GM21786 (cell line): Measurements from ENCODE around the gene HDHD2.

Source experiments
- ATAC-seq: cut with Tn5 transposase; IDR thresholded peaks from one replicate; pipeline ENCODE4 v1.9.1; 2021; ENCODE audit not compliant: unreplicated experiment

HDHD2 gene

GRCh38 chr18:47149457-47150028, 757 bp downstream of the HDHD2 start:
- no peak for ATAC-seq

DNA sequence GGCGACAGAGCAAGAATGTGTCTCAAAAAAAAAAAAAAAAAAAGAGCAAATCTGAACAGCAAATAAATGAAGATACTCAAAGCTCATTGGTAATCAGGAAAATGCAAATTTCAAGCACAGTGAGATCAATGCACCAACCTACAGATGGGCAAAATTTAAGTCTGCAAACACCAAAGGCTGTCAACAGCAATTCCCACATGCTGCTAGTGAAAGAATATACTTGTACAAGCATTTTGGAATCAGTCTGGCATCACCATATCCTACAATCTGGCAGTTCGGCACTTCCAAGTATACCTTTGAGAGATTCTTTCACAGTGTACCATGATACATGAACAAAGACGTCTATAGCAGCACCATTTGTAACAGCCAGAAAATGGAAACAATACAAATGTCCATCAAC, 4.1 kb downstream of the HDHD2 start:
- no peak for ATAC-seq

DNA sequence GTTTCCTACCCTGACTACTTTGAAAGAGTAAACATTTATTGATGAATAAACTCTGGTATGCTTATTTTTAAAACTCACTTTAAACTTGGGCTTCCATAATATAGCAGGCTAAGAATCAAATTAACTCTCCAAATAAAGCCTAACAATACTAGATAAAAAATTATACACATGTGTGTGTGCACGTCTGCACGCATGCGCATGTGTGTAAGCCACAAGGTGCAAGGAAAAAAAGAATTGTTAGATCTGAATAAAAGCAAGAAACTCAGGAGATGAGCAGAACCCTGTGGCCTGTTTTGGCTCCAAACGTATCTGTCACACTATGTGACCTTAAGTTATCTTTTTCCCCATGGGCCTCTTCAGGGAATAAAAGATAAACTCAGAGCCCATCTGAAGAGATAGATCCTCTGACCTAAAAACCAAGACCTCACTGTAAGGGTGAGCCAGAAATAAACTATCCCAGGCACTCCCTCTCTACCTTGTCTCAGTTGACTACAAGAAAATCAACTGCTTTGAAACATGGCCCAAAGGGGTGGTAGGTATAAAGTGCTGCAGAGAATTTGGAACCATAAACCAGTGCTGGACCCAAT, 6.3 kb downstream of the HDHD2 start:
- ATAC-seq, result no peak

DNA sequence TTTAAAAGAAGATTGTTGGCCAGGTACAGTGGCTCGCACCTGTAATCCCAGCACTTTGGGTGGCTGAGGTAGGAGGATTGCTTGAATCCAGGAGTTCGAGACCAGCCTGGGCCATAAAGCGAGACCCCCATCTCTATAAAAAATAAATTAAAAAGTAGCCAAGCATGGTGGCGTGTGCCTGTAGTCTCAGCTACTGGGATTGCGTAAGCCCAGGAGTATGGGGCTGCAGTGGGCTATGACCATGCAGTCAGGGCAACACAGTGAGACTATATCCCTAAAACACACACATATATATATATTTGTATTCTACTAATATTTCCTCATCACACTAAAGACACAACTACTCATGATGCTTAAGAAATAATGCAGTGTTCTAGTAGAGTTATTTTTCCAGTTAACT, 7.1 kb downstream of the HDHD2 start:
- ATAC-seq, result no peak

DNA sequence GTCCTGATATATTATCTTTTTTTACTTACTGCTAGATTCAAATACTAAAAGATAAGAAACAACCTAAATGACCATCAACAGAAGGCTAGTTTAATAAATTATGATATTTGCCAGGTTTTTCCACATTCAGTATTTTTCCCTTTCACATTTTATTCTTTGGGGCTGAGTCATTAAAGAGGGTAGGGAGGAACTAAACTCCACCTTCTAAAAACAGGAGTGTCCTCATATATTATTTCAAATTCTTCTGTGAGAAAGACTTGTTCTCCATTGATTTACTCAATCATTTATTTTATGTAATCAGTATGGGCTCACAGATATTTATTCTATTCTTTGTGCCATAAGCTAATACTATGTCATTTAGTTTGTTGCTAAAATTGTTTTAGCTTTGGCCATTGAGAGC, 9.0 kb downstream of the HDHD2 start:
- no peak for ATAC-seq

DNA sequence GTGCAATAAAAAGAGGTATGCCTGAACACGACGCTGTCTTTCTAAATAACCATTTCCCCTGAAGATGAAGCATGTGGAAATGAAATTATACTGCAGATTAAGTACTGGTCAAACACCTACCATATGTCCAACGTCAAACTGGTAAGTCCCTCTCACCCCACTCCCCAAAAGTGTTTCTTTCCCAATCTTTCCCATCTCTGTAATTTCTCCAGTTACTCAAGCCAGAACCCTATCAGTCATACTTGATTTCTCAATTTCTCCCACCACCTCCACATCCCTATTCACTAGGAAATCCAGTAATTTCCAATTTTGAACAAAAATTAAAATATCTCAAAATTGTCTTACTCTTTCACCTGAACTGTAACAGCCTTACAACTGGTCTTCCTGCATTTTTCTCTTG, 29.2 kb downstream of the HDHD2 start:
- ATAC-seq, result no peak

DNA sequence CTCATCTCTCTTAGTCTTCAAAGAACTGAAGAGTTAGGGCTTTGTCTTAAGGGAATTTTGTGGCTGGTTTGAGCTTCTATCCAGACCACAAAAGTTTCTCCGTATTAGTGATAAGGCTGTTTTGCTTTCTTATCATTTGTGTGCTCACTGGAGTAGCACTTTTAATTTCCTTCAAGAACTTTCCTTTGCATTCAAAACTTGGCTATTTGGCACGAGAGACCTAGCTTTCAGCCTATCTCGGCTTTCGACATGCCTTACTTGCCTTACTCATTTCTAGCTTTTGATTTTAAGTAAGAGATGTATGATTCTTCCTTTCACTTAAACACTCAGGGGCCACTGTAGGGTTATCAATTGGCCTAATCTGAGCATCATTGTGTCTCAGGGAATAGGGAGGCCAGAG, 29.9 kb downstream of the HDHD2 start:
- ATAC-seq, result peak; percentile 95

- ATAC-seq, result no peak
These were observed 31.3 kb downstream of the HDHD2 start for GRCh38 chr18:47118981-47119380.

GRCh38 chr18:47115205-47115604, 35.1 kb downstream of the HDHD2 start:
- no peak for ATAC-seq

GRCh38 chr18:47113796-47114540, 36.3 kb downstream of the HDHD2 start:
- ATAC-seq, result no peak

DNA sequence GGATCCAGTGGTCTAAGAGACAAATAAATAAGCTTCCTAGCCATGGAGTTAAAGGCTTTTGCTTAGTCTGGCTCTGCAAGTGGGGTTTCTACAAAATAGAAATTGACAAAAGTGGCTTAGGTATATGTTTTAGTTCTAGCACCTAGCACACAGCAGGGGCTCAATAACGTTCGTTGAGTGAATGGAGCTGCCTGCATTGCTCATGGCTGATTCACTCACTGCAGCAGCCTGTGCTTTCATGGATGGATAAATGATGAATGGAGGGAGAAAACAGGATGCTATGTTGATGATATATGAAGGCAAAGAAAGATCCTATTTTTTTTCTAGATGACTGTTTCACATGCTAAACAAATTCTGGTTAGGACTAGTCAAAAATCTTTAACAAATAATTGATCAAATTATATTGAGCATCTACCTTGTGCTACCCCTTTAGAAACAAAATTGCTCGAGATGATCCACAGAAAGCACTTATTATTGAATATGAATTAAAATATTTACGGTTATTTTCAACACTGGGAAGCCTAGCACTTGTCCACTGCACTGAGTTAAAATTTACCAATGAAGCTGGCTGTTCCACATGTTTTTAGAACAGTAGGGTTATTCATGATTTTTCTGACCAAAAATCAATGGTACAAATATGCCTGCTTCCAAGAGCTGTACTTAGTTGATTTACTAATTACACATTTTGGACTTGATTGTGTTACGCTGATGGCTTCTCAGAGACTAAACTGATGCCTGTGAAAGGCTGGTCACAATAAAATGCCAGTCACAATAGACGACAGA, 39.6 kb downstream of the HDHD2 start:
- no peak for ATAC-seq

- ATAC-seq, result no peak
These were observed 40.6 kb downstream of the HDHD2 start for GRCh38 chr18:47109720-47110119.

GRCh38 chr18:47108998-47109405, 41.3 kb downstream of the HDHD2 start:
- ATAC-seq, result no peak

DNA sequence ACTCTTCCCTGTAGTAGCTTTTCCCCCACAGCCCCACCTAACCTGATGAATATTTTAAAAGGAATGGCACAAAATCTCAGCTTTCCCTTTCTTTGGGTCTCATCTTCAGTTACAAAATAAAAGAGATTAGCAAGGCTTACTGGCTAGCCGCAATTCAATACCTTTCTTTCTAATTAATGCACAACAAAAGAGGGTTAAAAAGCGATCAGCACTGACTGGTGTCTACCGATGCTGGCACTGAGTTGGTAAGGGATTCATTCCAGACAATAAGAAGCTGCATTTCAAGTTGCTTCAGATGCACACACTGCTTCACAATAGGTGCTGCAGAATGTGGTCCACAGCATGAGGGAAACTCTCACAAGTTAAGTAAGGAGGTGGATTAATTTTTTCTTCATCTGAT, 41.9 kb downstream of the HDHD2 start:
- no peak for ATAC-seq

DNA sequence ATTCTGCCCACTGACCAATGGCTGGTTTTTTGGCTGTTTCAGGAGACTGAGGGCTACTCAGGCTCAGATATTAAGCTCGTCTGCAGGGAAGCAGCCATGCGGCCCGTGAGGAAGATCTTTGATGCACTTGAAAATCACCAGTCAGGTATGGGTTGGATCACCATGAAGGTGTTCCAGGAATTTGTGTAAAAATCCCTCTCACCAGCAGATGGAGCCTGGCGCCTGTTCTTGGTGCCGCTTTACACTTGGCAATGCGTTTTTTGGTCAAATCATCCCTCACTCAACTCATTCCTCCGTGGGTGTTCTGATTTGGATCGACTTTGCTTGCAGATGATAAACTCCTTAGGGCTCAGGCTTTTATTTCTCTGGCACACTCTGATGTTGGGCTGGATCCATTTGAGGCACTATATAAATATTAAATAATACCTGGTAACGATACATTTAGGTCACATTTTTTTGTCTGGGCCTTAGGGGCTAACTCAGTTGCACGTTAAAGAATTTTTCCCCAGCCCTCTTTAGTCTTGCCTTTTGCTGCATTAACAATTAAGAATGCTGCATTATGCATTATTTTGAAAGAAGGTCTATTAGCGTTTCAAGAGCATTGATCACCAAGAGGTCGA, 50.0 kb downstream of the HDHD2 start:
- no peak for ATAC-seq

GRCh38 chr18:47095810-47096209, 54.5 kb downstream of the HDHD2 start:
- no peak for ATAC-seq

- ATAC-seq, result no peak
These were observed 62.6 kb downstream of the HDHD2 start for GRCh38 chr18:47087676-47088075.

DNA sequence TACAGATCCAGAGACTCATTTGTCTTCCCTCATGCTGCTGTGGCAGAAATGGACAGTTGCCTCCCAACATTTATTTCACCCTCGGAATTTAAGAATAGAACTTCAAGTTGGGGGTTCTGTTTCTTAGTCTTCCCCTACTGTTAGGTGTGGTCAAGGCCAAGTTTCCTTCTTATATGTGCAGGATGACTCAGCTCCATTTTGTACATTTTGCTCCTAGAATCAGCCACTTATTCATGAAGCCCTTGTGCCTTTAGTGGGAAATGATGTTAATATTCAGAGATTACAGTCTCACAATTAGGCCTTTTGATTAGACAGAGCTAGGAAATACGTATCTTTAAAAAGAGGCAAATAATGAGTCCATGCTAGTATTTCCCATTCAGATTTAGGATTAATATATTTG, 68.7 kb downstream of the HDHD2 start:
- ATAC-seq, result no peak

DNA sequence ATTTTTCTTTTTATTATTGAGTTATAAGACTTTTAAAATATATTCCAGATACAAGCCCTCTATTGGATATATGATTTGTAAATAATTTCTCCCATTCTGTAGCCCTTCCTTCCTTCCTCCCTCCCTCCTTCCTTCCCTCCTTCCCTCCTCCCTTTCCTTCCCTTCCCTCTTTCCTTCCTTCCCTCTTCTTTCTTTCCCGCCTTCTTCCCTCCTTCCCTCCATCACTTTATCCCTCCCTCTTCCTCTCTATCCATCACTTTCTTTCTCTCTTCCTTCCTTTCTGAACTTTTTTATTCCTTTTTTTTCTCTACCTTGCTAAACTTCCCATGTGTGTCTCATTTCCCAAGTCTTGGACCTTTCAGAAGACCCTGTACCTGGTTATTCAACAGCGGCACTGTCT, 69.4 kb downstream of the HDHD2 start:
- ATAC-seq, result no peak

DNA sequence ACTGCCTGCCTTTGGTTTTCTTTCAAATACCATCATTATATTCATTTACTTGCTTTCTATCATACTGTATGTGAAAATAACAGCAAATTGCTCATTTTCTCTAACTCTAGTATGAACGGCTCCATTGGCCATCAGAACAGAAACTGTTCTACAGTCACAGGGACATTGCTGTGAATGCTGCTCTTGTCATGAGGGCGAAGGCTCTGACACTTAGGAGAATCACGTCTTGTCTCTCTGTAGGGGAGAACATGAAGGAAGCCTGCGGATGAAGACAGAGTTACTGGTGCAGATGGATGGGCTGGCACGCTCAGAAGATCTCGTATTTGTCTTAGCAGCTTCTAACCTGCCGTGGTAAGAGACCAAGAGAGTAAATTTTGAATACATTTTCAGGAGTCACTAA, 73.2 kb downstream of the HDHD2 start:
- no peak for ATAC-seq

DNA sequence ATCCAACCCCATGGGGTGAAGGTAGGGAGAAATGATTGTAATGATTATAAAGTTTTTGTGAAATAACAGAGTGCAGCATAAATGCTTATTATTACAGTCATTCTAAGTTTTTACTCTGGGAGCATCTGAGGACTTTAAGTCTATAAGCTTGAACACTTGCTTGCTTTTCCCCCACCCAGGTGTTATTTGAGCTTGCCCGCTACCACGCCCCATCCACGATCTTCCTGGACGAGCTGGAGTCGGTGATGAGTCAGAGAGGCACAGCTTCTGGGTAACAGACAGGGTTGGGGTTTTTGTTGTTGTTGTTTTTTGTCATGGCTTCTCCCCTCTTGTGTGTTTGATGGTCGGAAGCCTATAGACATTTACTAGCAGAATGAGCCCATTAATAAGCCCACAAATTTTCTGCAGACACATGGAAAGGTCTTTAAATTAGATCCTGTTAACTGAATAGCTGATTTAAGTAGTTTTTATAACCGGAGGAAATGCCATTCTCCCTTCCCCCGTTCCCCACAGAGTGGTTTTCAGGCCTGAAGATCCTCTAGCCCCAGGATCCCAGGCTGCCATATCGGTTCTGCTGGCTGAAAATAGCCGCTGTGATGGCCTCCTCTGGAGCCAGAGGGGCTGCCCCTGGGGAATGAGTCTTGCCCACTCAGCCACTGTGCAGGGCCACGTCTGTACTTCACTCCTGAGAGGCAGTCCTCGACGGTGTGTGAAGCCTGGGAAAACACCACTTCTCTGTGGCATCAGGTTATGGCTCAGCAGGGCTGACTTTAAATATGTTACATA, 75.0 kb downstream of the HDHD2 start:
- ATAC-seq, result no peak
